GM21529 (cell line): ENCODE data around the gene OR5M3.

Experiments
- ATAC-seq: cut with Tn5 transposase; IDR thresholded peaks from one replicate; pipeline ENCODE4 v1.9.1; 2021; ENCODE audit not compliant: unreplicated experiment

Gene OR5M3

DNA sequence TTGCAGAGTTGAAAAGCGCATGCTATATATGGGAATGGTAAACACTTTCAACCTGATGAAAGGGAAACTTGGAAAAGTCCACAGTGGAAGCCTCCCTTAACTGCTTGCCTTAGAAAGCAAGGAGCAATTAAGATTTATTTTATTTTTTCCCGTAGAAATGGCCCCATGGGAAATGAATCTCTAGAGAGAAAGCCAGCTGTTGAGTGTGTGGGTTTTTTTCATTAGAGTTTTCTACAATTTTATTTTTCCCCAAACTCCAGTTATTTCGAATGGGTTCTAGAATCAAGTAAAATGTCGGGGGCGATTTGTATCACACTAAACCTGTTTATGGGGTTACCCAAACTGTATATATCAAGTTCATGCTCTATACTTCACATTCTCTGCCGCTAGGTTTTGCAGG lies at the start of gene OR5M3:
Gene OR5M3, minus strand, starts transcription at position 101 of the 400 bp plus-strand sequence. CDS start 2,855 bp downstream, outside the sequence.
- no peak for ATAC-seq

DNA sequence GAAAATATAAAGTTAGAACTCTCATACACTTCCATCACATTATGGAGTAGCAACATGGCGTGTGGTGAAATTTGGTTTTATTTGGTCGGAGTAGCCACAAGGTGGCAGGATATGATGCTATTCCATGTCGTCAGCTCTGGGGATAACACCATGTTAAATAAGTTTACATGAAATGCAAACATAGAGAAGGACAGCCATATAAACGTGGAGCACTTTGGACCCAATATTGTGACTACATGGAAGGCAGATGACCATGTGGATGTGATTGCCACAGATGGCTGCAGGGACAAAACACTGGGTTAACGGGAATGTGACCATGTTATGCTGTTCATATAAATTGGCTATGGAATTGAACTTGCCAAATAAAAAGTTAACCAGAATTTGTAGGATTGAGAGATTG lies 48.9 kb upstream of the OR5M3 start:
- ATAC-seq = no peak

DNA sequence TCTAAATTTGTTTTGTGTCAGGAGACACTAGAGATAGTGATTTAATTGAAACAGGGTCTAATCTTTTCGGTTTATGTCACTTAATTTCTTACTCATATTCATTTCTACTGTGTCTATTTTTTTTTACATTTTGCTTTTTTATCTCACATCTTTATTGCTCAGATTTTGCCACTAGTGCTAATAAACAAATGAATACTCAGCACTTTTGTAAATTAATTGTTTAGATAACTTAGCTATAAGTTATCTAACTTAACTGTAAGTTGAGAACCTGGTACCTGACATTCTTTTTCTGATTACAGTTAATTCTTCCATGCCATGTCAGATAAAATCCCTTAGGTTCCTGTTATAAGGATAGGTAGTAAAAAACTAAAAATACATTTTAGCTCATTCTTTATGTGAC lies 40.1 kb upstream of the OR5M3 start:
- ATAC-seq = no peak

DNA sequence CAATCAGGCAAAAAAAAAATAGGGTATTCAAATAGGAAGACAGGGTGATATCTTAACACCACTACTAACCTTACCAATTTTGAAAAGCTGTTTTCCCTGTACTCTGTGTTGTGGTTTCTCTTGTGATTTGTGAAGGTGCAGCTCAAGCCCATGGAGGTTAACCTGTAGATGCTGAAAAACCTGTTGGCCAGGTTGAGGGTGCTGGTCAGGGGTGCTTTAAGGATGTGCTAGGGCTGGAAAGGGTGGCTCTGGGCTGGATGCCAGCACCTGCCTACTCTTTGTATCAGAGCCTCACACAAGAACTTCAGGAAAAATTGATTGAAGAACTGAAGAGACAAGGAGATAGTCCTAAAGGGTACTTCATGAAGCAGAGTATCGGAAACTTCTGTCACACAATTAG lies 36.3 kb upstream of the OR5M3 start:
- ATAC-seq = no peak

DNA sequence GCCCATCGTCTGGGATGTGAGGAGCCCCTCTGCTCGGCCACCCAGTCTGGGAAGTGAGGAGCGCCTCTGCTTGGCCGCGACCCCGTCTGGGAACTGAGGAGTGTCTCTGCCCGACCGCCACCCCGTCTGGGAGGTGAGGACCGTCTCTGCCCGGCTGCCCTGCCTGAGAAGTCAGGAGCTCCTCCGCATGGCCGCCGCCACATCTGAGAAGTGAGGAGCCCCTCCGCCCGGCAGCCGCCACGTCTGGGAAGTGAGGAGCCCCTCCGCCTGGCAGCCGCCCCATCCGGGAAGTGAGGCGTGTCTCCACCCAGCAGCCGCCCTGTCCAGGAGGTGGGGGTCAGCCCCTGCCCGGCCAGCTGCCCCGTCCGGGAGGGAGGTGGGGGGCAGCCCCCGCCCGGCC lies 23.9 kb upstream of the OR5M3 start:
- ATAC-seq = no peak

DNA sequence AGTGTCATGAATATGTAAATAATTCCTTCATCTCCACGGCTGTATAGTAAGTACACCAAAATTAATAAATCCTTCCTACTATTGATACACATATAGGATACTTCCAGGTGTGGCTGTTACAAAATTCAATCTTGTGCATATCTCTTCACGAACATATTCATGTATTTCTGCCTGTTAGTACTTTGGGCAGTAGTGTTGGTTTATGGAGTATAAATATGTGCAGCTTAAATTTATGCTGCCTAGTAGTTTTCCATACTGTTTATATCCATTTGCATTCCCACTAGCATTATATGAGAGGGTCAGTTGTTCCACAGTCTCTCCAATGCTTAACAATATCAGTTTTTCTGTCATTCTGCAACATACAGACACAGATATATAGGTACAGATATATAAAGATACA lies 22.0 kb upstream of the OR5M3 start:
- no peak for ATAC-seq

DNA sequence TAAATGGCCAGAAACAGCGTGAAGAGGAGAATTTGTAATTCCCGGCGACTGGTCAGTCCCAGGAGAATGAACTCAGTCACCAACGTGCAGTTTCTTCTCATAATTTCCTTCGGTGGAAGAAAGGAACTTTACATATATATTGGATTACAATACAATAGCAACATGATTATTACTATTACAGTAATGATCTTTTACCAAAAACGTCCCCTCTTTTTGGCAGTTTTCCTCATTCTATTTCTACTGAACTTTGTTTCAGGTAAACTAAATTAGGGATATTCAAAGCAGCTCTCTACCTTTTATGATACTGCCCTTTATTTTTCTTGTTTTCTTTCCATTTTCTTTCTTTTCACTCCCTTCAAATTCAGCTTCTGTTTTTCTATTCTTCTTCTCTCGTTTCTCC lies 18.1 kb upstream of the OR5M3 start, which contains the start of gene OR5M8:
Gene OR5M8, minus strand, starts transcription at position 101 of the 400 bp plus-strand sequence. Its CDS starts 0 bp downstream, at position 101.
- ATAC-seq = no peak

DNA sequence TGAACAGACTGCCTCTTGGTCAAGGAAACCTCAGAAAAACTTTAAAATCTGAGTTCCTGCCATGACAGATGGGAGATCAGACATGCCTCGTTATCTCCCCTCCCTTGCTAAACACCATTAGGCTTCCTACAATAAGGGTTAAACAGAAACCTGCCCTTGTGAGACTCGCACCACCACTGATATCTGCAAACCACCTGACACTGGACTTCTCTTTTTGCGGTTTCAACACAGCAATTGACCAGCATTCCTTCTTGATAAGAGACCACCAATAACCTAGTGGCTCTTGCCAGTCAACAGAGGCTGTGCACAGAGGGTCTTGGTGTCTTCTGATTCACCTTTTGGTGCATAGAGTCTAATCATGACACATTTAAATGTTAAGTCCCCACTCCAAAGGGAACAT lies 13.6 kb upstream of the OR5M3 start:
- ATAC-seq = no peak

DNA sequence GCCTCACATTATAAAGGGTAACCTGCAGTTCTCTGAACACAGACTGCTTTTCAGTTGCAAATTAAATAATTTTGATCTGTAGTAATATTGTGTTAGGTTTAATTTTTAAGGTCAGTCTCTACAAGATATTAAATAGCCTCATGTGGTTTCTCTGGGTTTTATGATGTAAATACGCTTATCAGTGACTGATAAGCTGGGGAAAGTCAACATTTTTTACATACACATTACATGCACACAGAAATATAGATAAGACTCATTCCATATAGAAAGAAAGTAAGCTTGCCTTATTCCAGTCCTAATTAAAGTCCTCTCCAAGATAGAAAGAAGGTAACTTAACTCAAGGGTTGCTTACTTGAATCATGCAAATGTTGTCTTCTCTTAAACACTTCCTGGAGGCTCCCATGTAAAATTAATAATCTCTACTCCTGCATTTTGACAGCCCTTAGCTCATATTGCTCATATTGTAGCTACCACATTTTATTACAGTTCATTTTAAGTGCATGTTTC lies 1.6 kb upstream of the OR5M3 start:
- ATAC-seq = no peak

DNA sequence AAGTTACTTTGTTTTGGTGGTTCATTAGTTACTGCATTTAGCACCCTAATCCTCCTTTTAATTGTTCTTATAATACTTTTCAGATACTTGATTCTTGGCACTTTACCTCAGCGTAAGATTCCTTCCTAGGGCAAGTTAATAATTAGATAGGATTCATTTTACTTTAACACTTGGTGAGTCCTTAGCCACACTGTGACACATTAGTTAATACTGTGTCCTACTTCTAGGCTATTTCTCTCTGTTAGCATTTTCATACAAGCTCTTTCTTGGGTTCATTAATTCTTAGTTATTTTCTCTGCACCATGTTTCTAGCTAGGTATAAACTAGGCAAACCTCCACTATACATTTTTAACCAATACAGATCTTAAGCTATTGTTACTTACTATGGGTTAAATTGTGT lies 16.1 kb downstream of the OR5M3 start:
- no peak for ATAC-seq

DNA sequence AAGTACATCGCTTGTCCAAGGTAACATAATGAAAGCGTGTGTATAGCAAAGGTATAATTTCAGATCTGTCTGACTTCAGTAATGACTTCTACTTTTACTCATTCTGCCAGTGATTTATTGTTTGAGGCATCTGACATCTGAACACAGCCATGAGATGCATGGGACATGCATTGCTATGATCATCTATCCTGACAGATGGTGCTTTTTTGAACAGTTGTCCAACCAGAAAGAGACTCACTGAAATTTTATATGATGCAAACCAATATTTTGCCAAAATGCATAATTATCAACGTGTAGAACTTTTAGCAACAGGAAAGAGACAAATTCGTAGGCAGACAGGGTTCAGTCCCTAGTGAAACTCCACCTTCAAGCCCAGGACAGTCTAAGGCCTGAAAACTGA lies 19.6 kb downstream of the OR5M3 start:
- no peak for ATAC-seq
